HepG2 (cell line): Measurements from ENCODE around the gene PDZD4. TPM values are rescaled to one million over a fixed set of nuclear protein-coding genes. Genes with fewer than 3 reads are reported as not detected.
A peak's percentile ranks its signal among the peaks of the same experiment; 100 is the strongest.

Source experiments
- ATAC-seq: fragments of 200-7000 bp; cut with Tn5 transposase; 3 replicates; pipeline ENCODE4 v1.9.1; 2020; ENCODE audit warnings: mild to moderate bottlenecking, moderate library complexity
- BruUV-seq: library from RNA; stranded (reverse); fragments of 400-500 nt; replicated peaks from 2 replicates; lab custom pipeline; 2021; lab: Mats Ljungman, UMichigan
- CTCF ChIA-PET: fragments of 300-600 bp; formaldehyde crosslinking; extraction: SDS; loops from one replicate; lab custom pipeline; 2021; ENCODE audit warnings: low total read pairs, inconsistent platforms, low intra/inter-chr PET ratio; lab: Yijun Ruan, JAX
- POLR2A ChIA-PET: fragments of 350-600 bp; sonication (Branson Sonifier 250); formaldehyde crosslinking; loops from one replicate; lab custom pipeline; 2020; ENCODE audit warnings: antibody characterized with exemption, inconsistent platforms; lab: Yijun Ruan, JAX
- DNase-seq: peaks from one replicate; pipeline ENCODE4 v3.0.0-alpha.2; 2015; ENCODE audit warnings: low spot score
- FAIRE-seq: peaks from 3 replicates; lab custom pipeline; 2011; peaks lifted over from hg19 to GRCh38; lab: Jason Lieb, UNC
- H2AFZ ChIP-seq: one replicate; pipeline ENCODE4 v1.6.1; 2011; ENCODE audit warnings: low read length, inconsistent platforms
- H3K27ac ChIP-seq: fragments of 300-600 bp; 3 replicates; pipeline ENCODE4 v1.8.0; 2011; ENCODE audit warnings: mixed run types, mild to moderate bottlenecking, mixed read lengths, low read length, inconsistent platforms; ENCODE audit not compliant: insufficient read depth; ENCODE audit errors: extremely low read length
- H3K27me3 ChIP-seq, 2 experiments: fragments of 200-600 bp in 1 of 2; 2 replicates in 1 of 2; 3 replicates in 1 of 2; pipeline versions ENCODE4 v1.6.0 to v1.8.0; 2011; ENCODE audit warnings: low read length in 2 of 2, mild to moderate bottlenecking in 2 of 2, moderate library complexity in 2 of 2, inconsistent platforms in 1 of 2; ENCODE audit not compliant: insufficient read depth in 2 of 2, control insufficient read depth in 1 of 2
- H3K36me3 ChIP-seq, 2 experiments: fragments of 200-600 bp in 1 of 2; replicated peaks in 1 of 2; 2 replicates in 1 of 2; 3 replicates in 1 of 2; pipeline versions ENCODE4 v1.5.1 to v1.8.0; 2011; ENCODE audit warnings: low read length in 2 of 2, inconsistent platforms in 1 of 2; ENCODE audit not compliant: insufficient read depth in 2 of 2, control insufficient read depth in 1 of 2
- H3K4me1 ChIP-seq: 2 replicates; pipeline ENCODE4 v1.5.1; 2012; ENCODE audit warnings: low read length, inconsistent platforms; ENCODE audit not compliant: insufficient read depth
- H3K4me2 ChIP-seq: 2 replicates; pipeline ENCODE4 v1.6.0; 2011; ENCODE audit warnings: low read depth, low read length, inconsistent platforms
- H3K4me3 ChIP-seq, 3 experiments: fragments of 200-600 bp in 1 of 3; sonication (generic), shearing (Covaris generic) in 1 of 3; replicated peaks in 1 of 3; 2 replicates each; pipeline ENCODE4 v1.5.1; 2011 to 2016; ENCODE audit warnings: low read length in 3 of 3, inconsistent platforms in 2 of 3, low read depth in 2 of 3, mild to moderate bottlenecking in 2 of 3, control low read depth in 1 of 3, mixed read lengths in 1 of 3; ENCODE audit not compliant: insufficient read depth in 1 of 3
- H3K79me2 ChIP-seq: one replicate; pipeline ENCODE4 v1.6.1; 2011; ENCODE audit warnings: low read length, inconsistent platforms; ENCODE audit not compliant: insufficient read depth
- H3K9ac ChIP-seq: 2 replicates; pipeline ENCODE4 v1.6.0; 2011; ENCODE audit warnings: mild to moderate bottlenecking, low read depth, low read length, inconsistent platforms; ENCODE audit not compliant: insufficient read depth
- H3K9me3 ChIP-seq: 2 replicates; pipeline ENCODE4 v1.5.1; 2012; ENCODE audit warnings: mild to moderate bottlenecking, low read length
- H4K20me1 ChIP-seq: 2 replicates; pipeline ENCODE4 v1.6.0; 2011; ENCODE audit warnings: inconsistent platforms, mild to moderate bottlenecking, low read length, moderate library complexity; ENCODE audit not compliant: insufficient read depth
- HOXA5 ChIP-seq: sonication (generic); formaldehyde crosslinking; IDR thresholded peaks from 2 replicates; pipeline ENCODE4 v1.4.0; 2020; ENCODE audit warnings: missing genetic modification reagents
- NFYB ChIP-seq: sonication (generic); formaldehyde crosslinking; IDR thresholded peaks from 2 replicates; pipeline ENCODE4 v1.4.0; 2020; ENCODE audit warnings: missing genetic modification reagents
- WGBS: methylation state at CpG from one replicate; pipeline ENCODE4 v1.1.6; 2017; ENCODE audit warnings: low lambda C conversion rate; 5-methylcytosine and 5-hydroxymethylcytosine counted together
- in situ Hi-C: cut with HindIII; loops from 2 replicates; pipeline ENCODE4 v1.10.0; 2017; ENCODE audit warnings: low pct_unique_long_range_greater_than_20kb; ENCODE audit not compliant: extremely low pct_ligation_motif_present
- intact Hi-C: fragments of 100-400 bp; cut with micrococcal nuclease; formaldehyde crosslinking; loops from one replicate; pipeline ENCODE4 v1.10.0; 2022; ENCODE audit not compliant: unreplicated experiment
- polyA plus RNA-seq, 8 experiments: library from polyadenylated mRNA; depleted of rRNA in 3 of 8; stranded (reverse) in 7 of 8; unstranded in 1 of 8; fragments of >200 nt; fragmentation: Illumina TruSeq in 4 of 8; extraction: Trizol in 4 of 8; gene quantifications; 2 replicates each; pipeline versions ENCODE4 v1.2.1 to v1.2.3, GENCODE V29; 2011 to 2016; ENCODE audit warnings: low read depth in 4 of 8, missing spikeins in 1 of 8, mixed read lengths in 1 of 8; ENCODE audit not compliant: insufficient read depth in 1 of 8
- total RNA-seq, 5 experiments: library from RNA; depleted of rRNA; stranded (reverse); fragments of >200 nt; fragmentation: Illumina TruSeq; extraction: Trizol; gene quantifications; 2 replicates each; pipeline ENCODE4 v1.2.3, GENCODE V29; 2016; ENCODE audit warnings: low read depth in 1 of 5
- TF ChIP-seq, protein P1 (sequence below): sonication (generic); formaldehyde crosslinking; IDR thresholded peaks from 2 replicates; pipeline ENCODE4 v1.5.0; 2020; ENCODE audit warnings: mild to moderate bottlenecking, missing genetic modification reagents
- TF ChIP-seq, protein P2 (sequence below): sonication (generic); formaldehyde crosslinking; IDR thresholded peaks from 2 replicates; pipeline ENCODE4 v1.4.0; 2020; ENCODE audit warnings: mild to moderate bottlenecking, missing genetic modification reagents

Gene PDZD4
- total and polyA plus RNA-seq, 2 of the 13 experiments (the other 11 are each of a cell fraction or from before 2014, with no cell fraction given): not detected

DNA sequence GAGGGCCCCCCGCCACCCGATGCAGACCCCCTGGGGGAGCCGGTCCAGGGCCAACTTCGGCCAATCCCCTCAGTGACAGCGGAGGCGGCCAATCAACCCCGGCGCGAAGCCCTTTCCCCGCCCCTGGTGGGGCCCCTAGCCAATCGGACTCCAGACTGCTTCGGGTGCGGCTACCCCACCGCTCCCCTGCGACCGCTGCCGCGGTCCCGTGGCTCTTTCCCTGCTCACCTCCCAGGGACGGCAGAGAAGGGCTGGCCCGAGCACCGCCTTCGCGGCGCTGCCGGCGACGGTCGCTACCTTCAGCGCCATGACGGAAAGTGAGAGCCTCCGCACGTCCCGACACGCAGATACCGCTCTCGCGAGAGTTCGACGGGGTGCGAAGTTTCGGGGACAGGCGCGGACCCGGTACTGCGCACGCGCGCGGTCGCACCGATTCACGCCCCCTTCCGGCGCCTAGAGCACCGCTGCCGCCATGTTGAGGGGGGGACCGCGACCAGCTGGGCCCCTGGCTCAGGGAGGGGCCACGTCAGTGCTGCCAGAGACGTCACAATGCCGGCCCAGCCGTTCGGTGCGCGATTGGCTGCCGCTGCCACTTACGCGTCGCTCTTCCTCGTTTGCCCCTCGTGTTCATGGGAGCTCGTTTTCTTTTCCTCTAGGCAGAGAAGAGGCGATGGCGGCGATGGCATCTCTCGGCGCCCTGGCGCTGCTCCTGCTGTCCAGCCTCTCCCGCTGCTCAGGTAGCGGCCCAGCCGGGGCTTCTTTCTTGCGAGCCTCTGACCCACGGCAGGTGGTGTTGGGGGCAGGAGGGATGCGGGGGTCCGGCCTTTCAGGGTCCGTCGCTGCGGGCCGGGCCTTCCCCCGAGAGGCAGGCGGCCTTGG lies 36.1 kb downstream of the PDZD4 start, which contains the start of the genes IDH3G and SSR4 (continued):
- TF ChIP-seq, protein P1, sequence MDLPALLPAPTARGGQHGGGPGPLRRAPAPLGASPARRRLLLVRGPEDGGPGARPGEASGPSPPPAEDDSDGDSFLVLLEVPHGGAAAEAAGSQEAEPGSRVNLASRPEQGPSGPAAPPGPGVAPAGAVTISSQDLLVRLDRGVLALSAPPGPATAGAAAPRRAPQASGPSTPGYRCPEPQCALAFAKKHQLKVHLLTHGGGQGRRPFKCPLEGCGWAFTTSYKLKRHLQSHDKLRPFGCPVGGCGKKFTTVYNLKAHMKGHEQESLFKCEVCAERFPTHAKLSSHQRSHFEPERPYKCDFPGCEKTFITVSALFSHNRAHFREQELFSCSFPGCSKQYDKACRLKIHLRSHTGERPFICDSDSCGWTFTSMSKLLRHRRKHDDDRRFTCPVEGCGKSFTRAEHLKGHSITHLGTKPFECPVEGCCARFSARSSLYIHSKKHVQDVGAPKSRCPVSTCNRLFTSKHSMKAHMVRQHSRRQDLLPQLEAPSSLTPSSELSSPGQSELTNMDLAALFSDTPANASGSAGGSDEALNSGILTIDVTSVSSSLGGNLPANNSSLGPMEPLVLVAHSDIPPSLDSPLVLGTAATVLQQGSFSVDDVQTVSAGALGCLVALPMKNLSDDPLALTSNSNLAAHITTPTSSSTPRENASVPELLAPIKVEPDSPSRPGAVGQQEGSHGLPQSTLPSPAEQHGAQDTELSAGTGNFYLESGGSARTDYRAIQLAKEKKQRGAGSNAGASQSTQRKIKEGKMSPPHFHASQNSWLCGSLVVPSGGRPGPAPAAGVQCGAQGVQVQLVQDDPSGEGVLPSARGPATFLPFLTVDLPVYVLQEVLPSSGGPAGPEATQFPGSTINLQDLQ: no peak
- TF ChIP-seq, all 625 proteins: peak for 167

GRCh38 chrX:153793291-153793690 lies 37.1 kb downstream of the PDZD4 start:
- no TSS peak for BruUV-seq
- Histone ChIP-seq H2AFZ (no peak overlapping the region), H3K36me3 (peaks cover 0 to 3% of the 10 kb centered on the region in 2 experiments; a peak in 1 of 5 replicates), H3K79me2 (peaks cover 22% of the 10 kb centered on the region), H3K9ac (peak overlapping the region; percentile 94), H3K27me3 (no peaks in the 10 kb centered on the region; a peak in 1 of 5 replicates), H4K20me1 (no peaks in the 10 kb centered on the region), H3K4me3 (peak overlapping the region; percentile 66 to 77 (median 75)), H3K27ac (peak overlapping the region; percentile 88), H3K4me2 (peak overlapping the region; percentile 76), H3K9me3 (no peaks in the 10 kb centered on the region), H3K4me1 (peaks cover 27% of the 10 kb centered on the region)
- WGBS: 5% methylated on average over 2 of the region's 7 CpGs
- in situ Hi-C loops: no loop called here
- intact Hi-C loops: no loop called here
- ChIA-PET POLR2A (interaction anchor here (1.4 to 1.8 kb wide), 4 partner anchors 27 to 135 kb away, joined by 5 to 12 read pairs (median 6); partner anchors contain the start of genes ARHGAP4 and PLXNB3), CTCF (no interaction called here)
- DNase-seq: no peak
- TF ChIP-seq, protein P2, sequence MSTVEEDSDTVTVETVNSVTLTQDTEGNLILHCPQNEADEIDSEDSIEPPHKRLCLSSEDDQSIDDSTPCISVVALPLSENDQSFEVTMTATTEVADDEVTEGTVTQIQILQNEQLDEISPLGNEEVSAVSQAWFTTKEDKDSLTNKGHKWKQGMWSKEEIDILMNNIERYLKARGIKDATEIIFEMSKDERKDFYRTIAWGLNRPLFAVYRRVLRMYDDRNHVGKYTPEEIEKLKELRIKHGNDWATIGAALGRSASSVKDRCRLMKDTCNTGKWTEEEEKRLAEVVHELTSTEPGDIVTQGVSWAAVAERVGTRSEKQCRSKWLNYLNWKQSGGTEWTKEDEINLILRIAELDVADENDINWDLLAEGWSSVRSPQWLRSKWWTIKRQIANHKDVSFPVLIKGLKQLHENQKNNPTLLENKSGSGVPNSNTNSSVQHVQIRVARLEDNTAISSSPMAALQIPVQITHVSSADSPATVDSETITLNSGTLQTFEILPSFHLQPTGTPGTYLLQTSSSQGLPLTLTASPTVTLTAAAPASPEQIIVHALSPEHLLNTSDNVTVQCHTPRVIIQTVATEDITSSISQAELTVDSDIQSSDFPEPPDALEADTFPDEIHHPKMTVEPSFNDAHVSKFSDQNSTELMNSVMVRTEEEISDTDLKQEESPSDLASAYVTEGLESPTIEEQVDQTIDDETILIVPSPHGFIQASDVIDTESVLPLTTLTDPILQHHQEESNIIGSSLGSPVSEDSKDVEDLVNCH (CRISPR knock-in tag): no peak
- no peak for TF ChIP-seq NFYB (CRISPR knock-in tag)
- no peak for TF ChIP-seq HOXA5 (CRISPR knock-in tag)
- ATAC-seq: 0 out of 3 replicates have a peak, but pooled peaks have one; percentile 8
- FAIRE-seq: no peak
